HG03442 (cell line): ENCODE measurements around the gene MCM5.
"Not testable (repeated sequence)": the region's sequence is repeated elsewhere in the genome, so short reads cannot be mapped to it uniquely, and the experiment has no call there.

ENCODE experiments used
- ATAC-seq: cut with Tn5 transposase; IDR thresholded peaks from one replicate; pipeline ENCODE4 v1.9.1; 2021; ENCODE audit warnings: mild to moderate bottlenecking, moderate library complexity; ENCODE audit not compliant: unreplicated experiment

Gene MCM5

GRCh38 chr22:35430897-35431322 is 31.0 kb downstream of the MCM5 start:
- no peak for ATAC-seq

GRCh38 chr22:35431483-35432227 is 31.7 kb downstream of the MCM5 start:
- ATAC-seq, result no peak

GRCh38 chr22:35432228-35432905 is 32.4 kb downstream of the MCM5 start:
- ATAC-seq, result no peak

GRCh38 chr22:35434061-35434710 is 34.2 kb downstream of the MCM5 start:
- no peak for ATAC-seq

DNA sequence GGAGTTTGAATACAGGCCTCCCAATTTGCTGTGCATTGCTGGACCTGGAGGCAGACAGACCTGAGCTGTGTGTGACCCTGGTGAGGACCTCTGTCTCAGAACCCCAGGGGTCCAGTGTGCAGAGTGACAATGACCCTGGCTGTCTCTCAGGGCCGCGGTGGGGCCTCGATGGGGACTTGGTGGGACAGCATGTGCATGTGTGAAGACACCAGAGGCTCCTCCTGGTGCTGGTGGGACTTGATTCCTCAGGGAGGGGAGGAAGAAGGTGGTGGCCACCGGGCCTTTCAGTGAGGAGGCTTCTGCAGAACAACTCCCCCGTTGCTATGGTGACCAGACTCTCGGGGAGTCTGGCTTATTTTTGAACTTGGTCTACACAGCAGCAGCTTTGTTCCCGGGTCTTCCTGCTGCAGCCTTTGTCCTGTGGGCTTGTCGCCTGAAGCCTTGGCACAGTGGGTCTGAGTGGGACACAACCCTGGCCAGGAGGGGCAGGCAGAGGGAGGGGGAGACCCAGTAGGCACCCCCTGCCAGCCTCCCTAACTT is 35.3 kb downstream of the MCM5 start:
- no peak for ATAC-seq

- no peak for ATAC-seq
Measured at GRCh38 chr22:35436421-35436820, 36.5 kb downstream of the MCM5 start.

- no peak for ATAC-seq
Measured at GRCh38 chr22:35437049-35437448, 37.1 kb downstream of the MCM5 start.

GRCh38 chr22:35438673-35439364 is 38.9 kb downstream of the MCM5 start:
- ATAC-seq, result not testable (repeated sequence)

GRCh38 chr22:35439365-35439717 is 39.4 kb downstream of the MCM5 start:
- ATAC-seq, result no peak

- ATAC-seq, result no peak
Measured at GRCh38 chr22:35440129-35440528, 40.2 kb downstream of the MCM5 start.

- ATAC-seq, result no peak
Measured at GRCh38 chr22:35441489-35442100, 41.7 kb downstream of the MCM5 start.

DNA sequence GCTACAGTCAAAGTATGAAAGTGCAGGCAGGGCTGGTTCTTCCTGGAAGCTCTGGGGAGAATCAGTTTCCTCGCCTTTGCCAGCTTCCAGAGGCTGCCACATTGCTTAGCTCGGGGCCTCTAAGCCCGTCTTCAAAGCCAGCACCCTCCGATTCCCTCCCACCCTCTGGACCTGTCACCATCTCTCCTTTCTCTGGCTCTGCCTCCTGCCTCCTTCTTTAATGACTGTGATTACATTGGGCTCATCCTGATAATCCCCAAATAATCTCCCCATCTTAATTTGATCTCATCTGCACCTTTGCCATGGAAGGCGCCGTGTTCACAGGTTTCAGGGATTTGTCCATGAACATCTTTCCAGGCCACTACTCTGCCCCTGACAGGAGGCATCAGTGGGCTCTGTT is 42.5 kb downstream of the MCM5 start:
- ATAC-seq, result no peak

GRCh38 chr22:35443338-35443737 is 43.4 kb downstream of the MCM5 start:
- ATAC-seq, result no peak

DNA sequence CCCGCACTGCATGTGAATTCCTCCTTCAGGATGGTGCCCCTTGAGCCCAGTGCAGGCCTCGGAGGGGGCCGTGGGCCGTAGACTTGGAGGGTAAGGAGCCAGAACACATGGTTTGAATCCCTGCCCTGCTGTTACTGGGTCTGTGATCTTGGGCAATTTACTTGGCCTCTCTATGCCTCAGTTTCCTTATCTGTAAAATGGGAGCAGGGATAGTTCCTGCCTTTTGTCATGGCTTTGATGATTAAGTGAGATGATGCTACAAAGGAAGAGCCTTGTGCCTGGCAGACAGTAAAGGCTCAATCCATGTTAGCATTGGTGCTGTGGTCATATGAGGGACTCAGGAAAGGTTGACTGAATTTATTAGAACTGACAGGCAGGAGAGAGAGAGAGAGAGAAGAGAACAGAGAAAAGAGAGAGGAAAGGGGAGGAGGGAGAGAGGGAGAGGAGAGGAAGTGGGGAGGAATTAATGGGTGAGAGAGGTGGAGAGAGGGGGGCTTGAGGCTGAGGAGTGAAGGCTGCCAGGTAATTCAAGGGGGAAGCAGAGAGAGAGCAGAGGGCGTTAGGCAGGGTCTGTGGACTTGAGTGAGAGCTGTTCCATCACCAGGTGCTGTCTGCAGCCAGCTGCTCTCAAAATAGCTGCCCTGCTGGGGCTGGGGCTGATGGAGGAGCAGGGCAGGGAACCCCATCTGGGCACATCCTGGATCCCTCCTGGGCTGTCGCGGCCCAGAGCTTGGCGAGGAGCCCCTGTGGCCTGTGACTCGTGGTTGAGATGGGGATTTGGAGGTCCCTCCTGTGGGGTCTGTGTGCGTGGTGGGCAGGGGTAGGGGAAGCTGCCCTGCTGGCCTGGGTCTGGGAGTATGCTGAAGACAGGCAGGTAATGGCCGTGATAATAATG is 44.1 kb downstream of the MCM5 start:
- no peak for ATAC-seq

- ATAC-seq, result no peak
Measured at GRCh38 chr22:35444685-35445399, 44.9 kb downstream of the MCM5 start.

DNA sequence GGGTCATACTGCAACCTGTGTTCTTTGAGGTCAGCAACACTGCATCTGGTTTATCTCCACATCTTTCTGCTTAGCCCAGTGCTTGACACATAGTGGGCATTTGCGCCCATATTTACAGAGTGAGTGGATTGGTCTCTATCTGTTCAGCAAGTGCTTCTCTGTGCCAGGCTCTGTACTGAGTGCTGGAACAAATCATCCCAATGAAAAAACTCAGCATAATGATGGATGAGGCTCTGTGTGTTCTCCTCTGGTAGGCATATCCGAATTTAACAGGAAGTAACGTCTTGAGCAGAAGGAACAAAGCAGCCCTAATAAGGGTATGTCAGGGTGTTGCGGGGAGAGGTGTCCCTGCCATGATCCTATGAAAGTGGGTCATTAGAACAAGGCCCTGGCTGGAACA is 46.0 kb downstream of the MCM5 start:
- no peak for ATAC-seq

DNA sequence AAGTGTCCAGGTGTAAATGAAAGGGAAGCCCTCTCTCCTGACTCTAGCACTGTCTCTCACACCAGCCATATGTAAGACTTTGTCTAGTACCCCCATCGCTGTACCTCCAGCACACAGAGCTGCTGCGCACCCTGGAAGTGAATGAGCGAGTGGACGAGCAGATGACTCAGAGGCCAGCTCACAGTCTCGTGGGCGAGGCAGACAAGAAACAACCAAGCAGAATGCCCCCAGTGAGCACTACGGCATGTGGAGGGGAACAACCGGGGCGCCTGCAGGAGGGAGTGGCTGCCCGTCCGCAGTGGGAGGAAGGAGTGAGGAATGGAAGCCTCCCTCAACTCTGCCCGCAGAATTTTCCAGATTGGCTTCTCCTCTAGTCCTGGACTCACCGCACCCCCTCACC is 46.4 kb downstream of the MCM5 start:
- ATAC-seq, result no peak

- ATAC-seq, result no peak
Measured at GRCh38 chr22:35448523-35448922, 48.6 kb downstream of the MCM5 start.
